Raji (cell line): ENCODE data around the gene IGFALS.

ENCODE experiments used
- POLR2A ChIP-seq: IDR thresholded peaks from 2 replicates; pipeline ENCODE4 v1.6.1; 2011; ENCODE audit warnings: low read depth, low read length, control low read depth; ENCODE audit not compliant: insufficient read depth

The IGFALS gene

DNA sequence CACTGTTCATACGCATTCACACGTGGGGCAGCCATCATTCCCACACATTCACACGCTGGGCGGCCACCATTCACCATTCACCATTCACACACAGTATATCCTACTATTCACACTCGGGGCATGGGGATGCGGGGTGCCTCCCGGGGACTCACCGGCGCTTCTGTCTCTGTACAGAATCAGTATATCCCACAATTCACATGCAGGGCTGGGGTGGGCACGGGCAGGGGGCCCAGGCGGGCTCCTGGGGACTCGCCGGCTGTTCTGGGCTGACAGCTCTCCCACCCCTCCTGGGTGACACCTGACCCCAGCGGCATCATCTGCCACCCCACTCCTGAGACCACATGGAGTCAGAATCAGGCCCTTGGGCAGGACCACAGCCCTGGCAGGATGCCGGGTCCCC lies 31.8 kb downstream of the IGFALS start:
- no peak for TF ChIP-seq POLR2A

DNA sequence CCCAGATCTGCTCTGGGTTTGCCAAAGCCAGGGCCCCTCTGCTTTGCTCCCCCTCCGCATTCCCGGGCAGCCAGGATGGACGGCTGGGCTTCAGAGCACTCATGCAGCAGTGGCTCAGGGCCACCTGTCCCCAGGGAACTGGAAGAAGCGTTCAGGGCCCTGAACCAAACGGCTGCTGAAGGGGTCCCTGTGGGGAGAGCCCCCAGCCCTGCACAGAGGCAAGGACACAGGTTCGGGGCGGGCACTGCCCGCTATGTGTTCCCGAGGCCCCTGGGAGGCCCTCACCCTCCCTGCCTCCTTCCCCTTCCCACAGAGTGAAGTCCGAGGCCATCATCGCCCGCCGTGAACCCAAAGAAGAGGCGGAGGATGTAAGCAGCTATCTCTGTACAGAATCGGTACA lies 32.6 kb downstream of the IGFALS start:
- no peak for TF ChIP-seq POLR2A

DNA sequence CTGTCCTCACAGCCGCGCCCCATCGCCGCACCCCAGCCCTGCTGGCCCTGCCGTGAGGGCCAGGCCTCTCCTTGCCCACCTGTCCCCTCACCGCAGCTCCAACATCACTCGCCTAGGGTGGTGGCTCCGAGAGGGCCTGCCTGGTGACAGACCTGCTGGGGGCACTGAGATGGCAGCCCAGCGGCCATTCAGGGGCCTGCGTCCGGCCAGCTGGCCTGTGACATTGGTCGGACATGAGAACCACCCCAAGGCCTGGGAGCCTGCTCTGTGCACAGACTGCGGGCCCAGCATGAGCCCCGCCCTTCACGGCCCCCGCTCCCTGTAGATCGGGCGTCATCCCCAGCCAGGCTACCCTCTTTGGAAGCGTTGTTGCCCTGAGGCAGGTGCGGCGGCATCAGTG lies 34.0 kb downstream of the IGFALS start:
- TF ChIP-seq POLR2A: no peak

DNA sequence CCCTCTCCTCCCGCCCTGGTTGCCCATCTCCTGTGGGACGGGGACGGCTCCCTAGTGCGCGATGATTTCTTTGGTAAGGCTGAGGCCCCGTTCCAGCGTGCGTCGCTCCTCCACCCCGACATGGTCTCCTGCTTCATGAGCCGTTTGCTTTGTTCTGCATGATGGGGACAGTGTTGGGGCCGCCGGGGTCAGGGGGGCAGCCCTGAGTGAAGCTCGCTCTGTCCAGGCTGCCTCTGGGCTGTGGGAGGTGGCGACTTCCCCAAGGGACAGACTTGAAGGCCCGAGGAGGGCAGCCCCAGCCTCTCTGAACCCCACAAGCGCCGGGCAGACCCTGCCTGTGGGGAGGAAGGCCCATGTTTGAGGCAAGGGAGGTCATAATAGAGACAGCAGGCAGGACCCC lies 34.6 kb downstream of the IGFALS start:
- no peak for TF ChIP-seq POLR2A

DNA sequence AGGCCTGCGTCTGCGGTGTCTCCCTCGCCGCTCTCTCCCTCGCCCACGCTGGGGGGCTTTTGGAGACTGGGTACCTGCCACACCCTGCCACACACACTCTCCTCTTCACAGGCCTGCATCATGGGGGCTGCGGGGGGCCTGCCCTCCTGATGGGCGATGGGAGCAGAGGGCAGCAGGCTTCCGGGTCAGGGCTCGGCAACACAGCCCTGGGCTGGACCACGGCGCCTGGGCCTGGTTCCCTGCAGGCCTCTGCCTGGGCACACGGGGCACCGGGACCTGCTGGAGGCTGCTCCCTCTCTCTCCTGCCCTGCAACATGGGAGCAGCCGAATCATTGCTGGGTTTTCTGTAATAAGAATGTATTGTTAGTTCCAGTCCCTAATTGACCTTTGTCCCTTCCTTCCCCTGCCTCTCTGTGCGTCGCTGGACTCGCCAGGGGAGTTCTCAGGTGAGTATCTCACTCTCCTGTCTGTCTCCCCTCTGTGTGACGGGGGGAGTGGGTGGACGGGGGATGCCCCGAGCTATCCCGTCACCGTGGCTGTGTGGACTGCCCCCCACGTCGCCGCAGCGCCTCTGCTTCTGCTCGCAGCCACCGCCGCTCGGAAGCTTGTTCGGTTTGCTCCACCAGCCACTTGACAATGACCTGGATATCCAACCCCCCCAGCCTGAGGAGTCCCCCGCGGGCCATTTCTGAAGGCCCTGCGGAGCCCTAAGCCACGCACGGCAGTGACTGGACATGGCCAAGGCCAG lies 35.6 kb downstream of the IGFALS start:
- no peak for TF ChIP-seq POLR2A

- TF ChIP-seq POLR2A: no peak
Measured at GRCh38 chr16:1754204-1754603, 39.3 kb downstream of the IGFALS start.

GRCh38 chr16:1752853-1753252 lies 40.7 kb downstream of the IGFALS start:
- no peak for TF ChIP-seq POLR2A

DNA sequence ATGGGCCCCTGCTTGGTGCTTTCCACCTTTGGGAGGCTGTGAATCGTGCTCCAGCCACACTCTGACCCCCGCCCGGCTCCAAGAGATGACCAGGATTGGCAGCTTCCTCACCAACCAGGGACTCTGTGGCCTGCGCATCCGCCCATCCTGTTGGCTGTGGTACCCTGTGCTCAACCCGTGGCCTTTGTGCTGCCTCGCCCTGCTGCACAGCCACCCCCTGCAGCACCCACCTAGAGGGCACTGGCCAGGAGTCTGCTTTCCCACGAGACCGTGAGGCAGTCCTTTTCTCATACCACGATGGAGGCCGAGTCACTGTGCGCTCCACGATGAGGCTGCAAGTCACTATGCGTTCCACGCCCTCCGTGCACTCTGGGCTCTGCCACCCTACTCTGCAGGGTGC lies 41.6 kb downstream of the IGFALS start:
- no peak for TF ChIP-seq POLR2A

- no peak for TF ChIP-seq POLR2A
Measured at GRCh38 chr16:1749152-1750117, 44.1 kb downstream of the IGFALS start.

- no peak for TF ChIP-seq POLR2A
Measured at GRCh38 chr16:1747934-1748333, 45.6 kb downstream of the IGFALS start.

DNA sequence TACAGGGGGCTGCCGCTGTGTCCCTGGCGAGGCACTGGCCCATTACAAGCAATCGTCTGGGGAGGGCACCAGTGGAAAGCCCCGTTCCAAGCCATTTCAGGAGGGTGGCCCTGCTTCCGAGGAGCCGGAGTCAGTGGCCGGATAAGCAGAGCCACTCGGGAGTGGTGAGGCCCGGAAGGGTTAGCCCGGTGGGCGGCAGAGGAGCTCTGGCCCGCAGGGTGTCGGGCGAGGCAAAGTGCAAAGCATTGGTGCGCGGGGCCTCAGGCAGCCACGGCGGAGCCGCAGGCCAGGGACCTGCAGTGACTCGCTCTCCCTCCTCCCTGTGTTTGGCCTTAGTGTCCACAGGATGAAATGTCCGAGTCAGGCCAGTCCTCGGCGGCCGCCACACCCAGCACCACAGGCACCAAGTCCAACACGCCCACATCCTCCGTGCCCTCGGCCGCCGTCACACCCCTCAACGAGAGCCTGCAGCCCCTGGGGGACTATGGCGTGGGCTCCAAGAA lies 46.8 kb downstream of the IGFALS start:
- TF ChIP-seq POLR2A: no peak

GRCh38 chr16:1745900-1746692 lies 47.4 kb downstream of the IGFALS start:
- no peak for TF ChIP-seq POLR2A

- no peak for TF ChIP-seq POLR2A
Measured at GRCh38 chr16:1745181-1745899, 48.2 kb downstream of the IGFALS start.

DNA sequence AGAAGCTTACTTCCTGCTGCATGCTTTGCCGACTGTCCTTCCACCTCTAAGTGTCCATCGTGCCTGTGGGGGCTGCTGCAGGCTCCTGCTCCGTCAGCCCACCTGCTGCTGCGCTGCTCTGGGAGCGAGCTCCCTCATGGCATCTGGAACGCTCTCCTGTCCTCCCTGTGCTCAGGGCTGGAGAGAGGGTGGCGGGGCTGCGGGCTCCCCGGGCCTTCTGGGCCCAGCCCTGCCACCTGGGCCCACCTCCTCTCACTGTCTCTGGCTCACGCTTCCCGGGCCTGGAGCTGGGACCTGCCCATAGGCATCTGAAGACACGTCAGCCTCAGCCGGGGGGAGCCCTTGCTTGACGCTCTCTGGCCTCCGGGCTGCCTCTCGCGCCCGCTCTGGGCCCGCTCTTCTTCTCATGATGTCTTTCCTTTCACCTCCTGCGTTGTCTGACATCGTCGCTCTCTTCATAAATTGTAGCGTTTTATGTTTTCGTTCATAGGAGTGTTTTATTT lies 49.1 kb downstream of the IGFALS start:
- no peak for TF ChIP-seq POLR2A
